Measurements from ENCODE around the gene SH3GL3.

The SH3GL3 gene

GRCh38 chr15:83588441-83588840 is 141.3 kb downstream of the SH3GL3 start:
- TF ChIP-seq CTCF (IDR thresholded peaks at IDR 0.05; ENCODE audit: low read depth, low read length) = no peak

GRCh38 chr15:83592370-83593040 is 145.4 kb downstream of the SH3GL3 start:
- TF ChIP-seq CTCF (IDR thresholded peaks at IDR 0.05; ENCODE audit: low read depth, low read length) = no peak

More at GRCh38 chr15:83588441-83588840, 141.3 kb downstream of the SH3GL3 start:
- H3K4me3 ChIP-seq (ENCODE audit: low read depth, low read length) = no peak overlapping the region

GRCh38 chr15:83595191-83595590 is 148.1 kb downstream of the SH3GL3 start:
- H3K4me3 ChIP-seq (ENCODE audit: low read depth, low read length) = no peak overlapping the region
- no peak for TF ChIP-seq CTCF (IDR thresholded peaks at IDR 0.05; ENCODE audit: low read depth, low read length)

More at GRCh38 chr15:83592370-83593040, 145.4 kb downstream of the SH3GL3 start:
- H3K4me3 ChIP-seq (ENCODE audit: low read depth, low read length) = no peak overlapping the region

GRCh38 chr15:83598031-83598430 is 150.9 kb downstream of the SH3GL3 start:
- TF ChIP-seq CTCF (IDR thresholded peaks at IDR 0.05; ENCODE audit: low read depth, low read length) = no peak
- no peak overlapping the region for H3K4me3 ChIP-seq (ENCODE audit: low read depth, low read length)

GRCh38 chr15:83602021-83602420 is 154.9 kb downstream of the SH3GL3 start:
- TF ChIP-seq CTCF (IDR thresholded peaks at IDR 0.05; ENCODE audit: low read depth, low read length) = no peak
- H3K4me3 ChIP-seq (ENCODE audit: low read depth, low read length) = no peak overlapping the region

GRCh38 chr15:83604549-83604948 is 157.4 kb downstream of the SH3GL3 start:
- H3K4me3 ChIP-seq (ENCODE audit: low read depth, low read length) = no peak overlapping the region
- no peak for TF ChIP-seq CTCF (IDR thresholded peaks at IDR 0.05; ENCODE audit: low read depth, low read length)

GRCh38 chr15:83605111-83605945 is 158.2 kb downstream of the SH3GL3 start:
- no peak overlapping the region for H3K4me3 ChIP-seq (ENCODE audit: low read depth, low read length)
- TF ChIP-seq CTCF (IDR thresholded peaks at IDR 0.05; ENCODE audit: low read depth, low read length) = no peak

All from WI38 (cell line).